HG02885 (cell line): ENCODE measurements around the gene PATJ.

ENCODE experiments used
- ATAC-seq: cut with Tn5 transposase; IDR thresholded peaks from one replicate; pipeline ENCODE4 v1.9.1; 2021; ENCODE audit warnings: mild to moderate bottlenecking; ENCODE audit not compliant: unreplicated experiment, poor library complexity

PATJ gene

DNA sequence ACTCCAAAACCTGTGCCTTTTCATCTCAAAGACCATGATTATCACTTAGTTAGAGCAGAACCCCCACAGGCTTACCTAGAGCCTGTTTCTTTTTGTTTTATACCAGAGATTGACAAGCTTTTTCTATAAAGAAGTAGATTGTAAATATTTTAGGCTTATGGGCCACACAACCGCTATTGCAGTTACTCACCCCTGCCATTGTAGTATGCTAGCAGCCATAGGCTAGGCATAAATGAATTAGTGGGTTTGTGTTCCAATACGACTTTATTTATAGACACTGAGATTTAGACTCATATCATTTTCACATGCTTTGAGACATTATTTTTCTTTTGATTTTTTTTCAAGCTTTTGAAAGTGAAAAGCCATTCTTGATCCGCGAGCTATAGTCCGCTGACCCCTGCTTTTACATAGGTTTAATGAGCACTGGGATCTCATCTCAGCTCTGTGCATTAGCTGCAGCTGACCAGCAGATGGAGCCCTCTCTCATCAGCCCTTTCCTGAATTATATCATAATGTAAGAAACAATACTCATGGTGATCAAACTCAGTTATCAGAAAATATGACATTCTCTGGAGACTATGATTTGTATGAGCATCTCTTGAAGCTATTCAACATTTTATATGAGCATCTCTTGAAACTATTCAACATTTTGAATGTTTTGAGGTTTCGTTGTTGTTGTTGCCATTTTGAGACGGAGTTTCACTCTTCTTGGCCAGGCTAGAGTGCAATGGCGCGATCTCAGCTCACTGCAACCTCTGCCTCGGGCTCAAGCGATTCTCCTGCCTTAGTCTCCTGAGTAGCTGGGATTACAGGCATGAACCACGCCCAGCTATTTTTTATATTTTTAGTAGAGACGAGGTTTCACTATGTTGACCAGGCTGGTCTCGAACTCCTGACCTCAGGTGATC is 340.4 kb downstream of the PATJ start:
- ATAC-seq, result peak; percentile 72

DNA sequence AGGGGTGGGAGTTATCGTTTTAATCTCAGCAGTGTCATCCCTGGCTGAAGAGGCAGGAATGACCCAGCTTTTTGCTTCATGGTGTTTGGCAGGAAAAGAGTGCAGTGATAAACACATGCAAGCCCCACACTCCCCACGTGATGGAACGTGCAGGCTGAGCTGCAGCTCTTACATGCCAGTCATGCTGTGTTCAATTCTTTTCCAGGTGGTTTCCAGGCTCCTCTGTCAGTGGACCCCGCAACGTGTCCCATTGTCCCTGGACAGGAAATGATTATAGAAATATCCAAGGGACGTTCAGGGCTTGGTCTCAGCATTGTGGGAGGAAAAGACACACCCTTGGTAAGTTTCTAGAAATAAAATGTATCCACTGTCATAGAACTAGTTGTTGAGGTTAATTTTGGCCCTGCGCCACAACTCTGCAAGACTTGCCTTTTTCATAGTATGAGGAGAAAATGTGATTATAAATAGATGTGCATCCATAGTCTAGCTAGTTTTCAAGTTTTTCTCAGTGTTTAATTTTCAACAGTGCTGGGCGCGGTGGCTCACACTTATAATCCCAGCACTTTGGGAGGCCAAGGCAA is 342.1 kb downstream of the PATJ start:
- ATAC-seq, result no peak

DNA sequence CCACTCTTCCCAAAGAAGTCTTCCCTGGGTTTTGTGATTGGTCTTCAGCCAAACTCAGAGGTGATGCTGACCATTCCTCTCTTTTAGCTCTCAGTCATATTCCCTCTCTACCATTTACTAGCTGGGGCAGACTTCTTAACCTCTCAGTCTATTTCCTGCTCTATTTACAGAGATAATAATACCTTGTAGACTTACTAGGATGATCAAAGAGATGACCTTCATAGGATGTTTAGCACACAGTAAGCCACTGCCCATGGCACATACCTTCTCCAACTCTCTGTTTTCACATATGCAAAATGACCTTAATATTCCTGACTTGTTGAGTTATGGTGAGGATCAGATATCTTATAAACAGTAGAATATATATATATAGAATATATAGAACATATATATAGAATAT is 346.2 kb downstream of the PATJ start:
- ATAC-seq, result no peak

DNA sequence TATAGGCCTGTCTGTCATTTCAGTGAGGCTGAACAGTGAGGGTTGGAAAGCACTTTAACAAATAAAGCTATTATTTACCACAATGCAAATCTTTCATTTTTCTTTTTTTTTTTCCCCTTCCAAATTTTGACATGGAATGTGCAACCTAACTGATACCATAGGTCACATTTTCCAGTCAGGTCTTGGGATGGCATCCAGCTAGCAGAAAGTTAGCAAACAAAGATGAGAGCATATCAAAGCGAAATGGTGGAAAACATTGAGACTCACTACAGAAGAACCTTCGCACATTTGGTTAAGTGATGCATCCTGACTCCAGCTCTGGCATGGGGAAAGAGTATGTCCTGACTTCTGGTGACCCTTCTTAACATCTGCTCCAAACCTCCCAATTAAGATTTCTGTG is 347.3 kb downstream of the PATJ start:
- no peak for ATAC-seq

DNA sequence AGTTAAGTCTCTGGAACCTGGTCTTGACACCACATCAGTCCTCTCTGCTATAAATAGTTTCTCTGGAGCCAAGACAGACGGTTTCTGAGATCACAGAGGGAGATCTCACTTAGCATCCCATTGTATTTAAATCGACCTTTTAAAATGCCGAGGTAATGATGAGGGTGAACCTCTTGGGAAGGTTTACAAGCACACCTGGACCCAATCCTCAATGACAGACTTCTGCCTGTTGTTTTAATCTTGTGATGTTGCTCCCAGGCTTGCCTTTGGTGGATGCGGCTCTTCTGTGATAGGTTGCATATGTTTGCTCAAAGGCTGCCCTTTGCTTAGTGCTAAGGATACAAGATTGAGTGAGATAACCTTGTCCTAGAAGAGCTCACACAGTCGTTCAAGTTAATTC is 347.7 kb downstream of the PATJ start:
- ATAC-seq, result no peak

DNA sequence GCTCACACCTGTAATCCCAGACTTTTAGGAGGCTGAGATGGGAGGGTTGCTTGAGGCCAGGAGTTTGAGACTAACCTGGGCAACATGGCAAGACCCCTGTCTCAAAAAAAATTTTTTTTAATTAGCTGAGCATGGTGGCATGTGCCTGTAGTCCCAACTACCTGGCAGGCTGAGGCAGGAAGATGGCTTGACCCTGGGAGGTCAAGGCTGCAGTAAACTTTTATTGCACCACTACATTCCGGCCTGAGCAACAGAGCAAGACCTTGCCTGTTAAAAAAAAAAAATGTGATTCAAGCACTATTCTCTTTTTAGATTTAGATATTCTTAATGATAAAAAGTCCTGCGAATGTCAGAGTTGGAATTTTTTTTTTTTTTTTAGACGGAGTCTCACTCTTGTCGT is 349.8 kb downstream of the PATJ start:
- no peak for ATAC-seq

DNA sequence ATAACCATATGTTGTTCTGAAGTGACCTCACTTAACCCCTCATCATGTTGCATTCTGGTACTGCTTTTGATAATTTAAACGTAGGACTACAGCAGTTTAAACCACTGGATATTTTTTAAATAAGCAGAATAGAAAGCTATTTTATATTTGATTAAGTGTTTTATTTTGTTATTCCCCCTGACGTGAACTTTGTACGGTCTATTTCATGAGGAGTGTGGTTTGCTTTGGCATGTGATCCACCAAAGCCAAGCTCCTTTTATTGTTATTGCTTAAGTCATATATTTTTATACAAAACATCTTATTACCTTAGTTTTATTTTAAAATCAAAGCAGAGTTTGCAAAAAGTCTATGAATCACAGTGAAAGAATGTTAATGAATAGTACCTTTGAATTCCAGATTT is 351.0 kb downstream of the PATJ start:
- no peak for ATAC-seq

DNA sequence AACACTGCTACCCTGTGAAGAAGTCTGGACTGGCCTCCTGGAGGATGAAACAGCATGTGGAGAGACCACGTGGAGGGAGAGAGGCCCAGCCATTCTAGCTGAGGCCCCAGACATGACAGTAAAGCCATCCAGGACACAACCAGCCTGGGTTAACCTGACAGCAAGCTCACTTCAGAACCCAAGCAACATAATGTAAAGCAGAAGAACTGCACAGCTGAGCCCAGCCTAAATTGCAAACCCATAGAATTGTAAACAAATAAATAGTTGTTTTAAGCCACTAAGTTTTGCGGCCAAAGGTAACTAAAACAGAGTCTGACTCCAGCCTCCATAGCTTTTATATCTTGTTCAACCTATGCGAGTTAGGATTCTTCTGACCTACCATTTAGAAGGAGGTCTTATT is 355.2 kb downstream of the PATJ start:
- ATAC-seq, result no peak

DNA sequence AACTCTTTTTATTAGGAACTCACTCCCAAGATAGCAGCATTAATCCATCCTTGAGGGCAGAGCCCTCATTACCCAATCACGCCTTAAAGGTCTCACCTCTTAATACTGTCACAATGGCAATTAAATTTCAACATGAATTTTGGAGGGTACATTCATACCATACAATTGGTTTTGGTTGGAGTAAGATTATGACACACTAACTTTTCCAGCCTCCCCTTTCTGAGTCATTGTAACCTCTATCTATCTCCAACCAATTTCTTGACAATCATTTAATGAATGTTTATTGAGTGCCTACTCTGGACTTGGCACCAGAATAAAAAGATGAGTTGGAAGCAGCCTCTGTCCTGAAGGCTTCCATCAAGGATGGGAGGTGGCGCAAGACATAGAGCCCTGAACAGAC is 358.2 kb downstream of the PATJ start:
- ATAC-seq, result no peak

DNA sequence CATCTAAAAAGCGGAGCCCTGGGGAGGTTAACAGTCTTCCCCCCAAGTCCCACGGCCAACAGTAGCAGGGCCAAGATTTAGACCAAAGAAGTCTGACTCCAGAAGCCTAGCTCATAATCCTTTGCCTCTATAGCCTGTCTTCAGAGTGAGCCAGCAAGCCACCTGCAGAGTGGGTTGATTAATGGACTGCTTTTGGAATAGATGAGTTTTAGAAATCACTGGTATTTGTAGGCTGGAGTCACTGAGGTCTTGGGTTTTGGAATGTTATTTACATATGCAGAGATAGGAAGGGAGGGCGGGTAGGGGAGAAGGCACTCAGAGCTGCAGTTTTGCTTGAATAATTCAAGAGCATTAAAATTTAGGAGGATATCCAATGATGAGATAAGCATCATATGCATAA is 361.6 kb downstream of the PATJ start:
- ATAC-seq, result no peak

DNA sequence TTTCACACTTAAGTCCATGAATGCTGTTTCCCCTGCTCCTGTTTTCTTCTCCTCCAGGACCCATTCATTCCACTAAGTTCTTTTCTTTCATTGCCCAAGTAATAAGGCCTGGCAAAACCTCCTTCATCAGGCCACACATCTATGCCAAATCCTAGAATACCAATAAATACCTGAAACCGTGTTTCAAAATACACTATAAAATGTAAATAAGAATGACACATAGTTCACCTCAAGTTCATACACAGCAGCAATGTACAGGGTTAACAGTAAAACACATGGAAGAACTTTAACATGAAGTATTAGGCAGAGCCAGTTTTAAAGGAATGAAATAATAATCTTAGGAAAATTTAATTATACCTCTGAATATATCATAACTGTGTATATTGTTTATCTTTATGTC is 365.6 kb downstream of the PATJ start:
- no peak for ATAC-seq

DNA sequence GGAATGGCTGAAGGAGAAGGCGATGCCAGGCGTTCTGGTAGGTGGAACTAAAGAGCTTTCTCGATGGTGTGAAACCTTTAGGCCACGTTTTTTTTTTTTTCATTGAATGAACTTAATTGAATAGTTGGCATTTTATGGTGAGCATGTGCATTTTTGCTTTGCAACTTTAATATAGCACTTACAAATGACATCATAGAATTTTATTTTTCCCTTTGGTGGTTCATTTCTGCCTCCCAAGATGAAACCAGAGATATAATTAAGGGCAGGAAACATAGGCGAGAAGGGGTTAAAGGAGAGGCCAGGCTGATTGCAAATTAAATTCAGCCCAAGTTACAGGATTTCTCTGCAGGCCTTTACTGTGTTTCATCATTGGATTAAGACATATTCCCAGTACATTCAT is 366.8 kb downstream of the PATJ start:
- no peak for ATAC-seq

DNA sequence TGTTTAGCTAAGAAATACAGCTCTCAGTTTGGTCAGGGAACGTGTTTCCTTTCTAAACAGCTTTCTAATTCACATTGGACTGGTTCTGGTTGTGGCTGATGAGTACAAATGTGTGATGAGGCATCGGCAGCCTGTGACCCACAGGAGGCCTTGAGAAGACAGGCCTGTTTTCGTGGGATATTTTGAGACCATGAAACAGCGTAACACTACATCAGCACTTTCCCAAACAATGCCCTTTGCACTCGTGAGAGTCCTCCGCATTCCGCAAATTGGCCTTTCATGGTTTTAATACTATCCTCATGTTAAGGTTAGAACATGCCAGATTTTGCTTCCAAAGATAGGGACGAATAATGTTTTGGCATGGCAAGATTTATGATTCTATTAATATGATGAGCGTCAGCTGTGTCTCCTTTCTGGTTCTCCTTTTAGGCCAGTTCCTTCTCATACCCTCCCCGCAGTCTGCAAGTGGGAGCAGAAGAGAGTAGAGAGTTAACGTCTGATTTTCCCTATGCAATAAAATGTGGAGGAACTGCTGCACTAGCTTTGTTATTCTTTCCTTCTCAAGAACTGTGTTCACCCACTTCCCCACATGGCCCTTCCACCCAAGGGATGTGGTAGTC is 368.0 kb downstream of the PATJ start:
- ATAC-seq, result no peak

DNA sequence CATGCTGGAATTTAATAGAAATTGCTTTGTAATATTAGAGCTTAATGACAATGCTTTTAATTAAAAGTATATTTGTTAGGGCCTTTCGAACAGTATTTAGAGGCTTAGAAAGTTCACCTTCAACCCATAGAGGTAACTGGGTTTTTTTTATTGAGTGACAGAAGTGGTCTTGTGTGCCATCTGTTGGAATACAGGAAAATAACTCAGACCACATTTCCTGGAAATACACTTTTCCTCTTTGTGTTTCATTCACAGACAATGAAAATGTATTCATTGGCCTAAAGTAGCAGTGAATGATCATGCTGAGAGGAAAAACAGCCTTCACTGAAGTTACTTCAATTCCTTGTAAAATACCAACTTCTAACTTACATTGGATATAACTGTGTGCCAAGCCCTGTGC is 368.8 kb downstream of the PATJ start:
- ATAC-seq, result no peak

DNA sequence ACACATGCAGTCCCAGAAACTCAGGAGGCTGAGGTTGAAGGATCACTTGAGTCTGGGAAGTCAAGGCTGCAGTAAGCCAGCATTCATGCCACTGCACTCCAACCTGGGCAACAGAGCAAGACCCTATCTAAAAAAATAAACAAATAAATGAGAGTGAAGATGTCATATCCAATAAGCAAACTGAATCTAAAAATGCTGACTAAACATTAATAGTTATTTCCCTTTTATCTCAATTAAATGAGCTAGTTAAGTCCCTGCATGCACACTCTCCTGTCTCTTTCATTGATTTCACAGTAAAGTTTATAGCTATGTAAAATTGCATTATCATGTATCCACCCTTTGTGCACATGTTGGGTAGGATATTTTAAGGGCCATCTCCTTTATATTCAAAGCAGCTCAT is 371.2 kb downstream of the PATJ start:
- ATAC-seq, result no peak

DNA sequence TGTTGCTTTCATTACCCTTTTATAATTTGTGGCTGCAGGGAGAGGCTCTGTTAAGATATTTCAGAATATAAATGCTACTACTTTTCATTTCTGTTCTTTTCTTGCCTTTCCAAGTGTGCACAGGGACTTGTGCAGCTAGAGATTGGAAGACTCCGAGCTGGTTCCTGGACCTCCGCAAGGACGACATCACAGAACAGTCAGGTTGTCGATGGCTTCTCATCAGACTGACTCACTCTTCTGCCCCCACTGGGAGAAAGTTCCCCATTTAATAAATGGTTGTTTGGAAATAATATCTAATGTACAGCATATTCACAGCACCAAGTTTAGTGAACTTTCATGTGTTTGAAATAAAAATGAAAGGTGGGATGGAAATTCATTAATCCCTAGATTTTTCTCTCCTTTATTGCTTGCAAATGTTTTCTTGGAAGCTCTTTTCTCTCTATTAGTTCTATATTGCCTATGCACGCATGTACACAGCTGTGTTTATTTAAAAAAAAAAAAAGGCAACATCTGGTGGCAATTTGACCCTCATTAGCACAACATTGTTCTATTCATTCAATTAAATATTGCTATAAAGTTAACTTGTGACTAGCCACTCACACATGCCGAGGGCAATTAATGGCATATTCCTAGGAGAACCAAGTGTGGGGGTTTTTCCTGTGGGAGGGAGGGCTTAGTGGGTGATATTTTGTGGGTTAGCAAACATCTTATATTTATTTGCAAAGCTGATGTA is 374.9 kb downstream of the PATJ start:
- no peak for ATAC-seq

DNA sequence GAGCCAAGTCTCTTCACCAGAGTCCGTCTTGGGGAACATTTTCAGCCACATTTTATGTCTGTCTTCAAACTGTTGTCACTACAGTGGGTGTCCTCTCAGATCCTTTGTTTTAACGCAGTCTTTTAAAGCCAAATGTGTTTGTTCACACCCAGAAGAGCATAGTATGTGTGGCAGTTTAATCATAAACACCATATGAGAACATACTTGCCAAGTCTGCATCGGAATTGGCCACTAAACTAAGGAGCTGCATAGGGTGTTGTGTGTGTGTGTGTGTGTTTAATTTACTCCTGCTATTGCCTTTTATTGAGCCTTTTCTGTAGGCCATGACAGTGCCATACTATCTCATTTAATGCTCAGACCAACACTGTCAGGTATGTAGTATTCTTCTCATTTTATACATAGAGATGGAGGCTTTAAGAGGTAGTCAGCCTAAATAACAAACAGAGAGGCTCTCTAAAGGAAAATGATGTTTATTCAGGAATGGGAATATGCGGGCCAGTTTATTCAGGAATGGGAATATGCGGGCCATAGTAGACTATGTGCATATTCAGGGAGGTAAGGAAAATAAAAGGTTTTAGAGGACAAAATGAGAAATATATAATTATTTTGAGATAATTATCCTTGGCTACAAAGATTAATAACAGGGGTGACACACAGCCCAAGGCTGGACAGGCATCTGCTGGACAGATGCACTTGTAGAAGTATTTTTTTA is 384.5 kb downstream of the PATJ start:
- ATAC-seq, result no peak

DNA sequence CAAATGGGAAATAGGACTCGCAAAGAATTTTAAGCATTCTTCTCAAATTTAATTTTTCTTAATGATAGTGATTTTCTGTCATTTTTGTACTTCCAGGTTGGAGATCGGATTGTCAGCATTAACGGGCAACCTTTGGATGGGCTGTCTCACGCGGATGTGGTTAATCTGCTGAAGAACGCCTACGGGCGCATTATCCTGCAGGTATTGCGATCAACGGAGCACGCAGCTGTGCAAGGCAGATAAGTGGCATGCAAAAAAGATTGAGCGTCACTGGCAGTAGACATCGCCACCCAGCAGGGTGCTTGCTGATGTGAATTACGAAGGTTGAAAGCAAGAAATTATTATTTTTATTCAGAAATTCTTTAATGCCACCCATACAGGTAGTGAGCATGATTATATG is 386.5 kb downstream of the PATJ start:
- no peak for ATAC-seq

DNA sequence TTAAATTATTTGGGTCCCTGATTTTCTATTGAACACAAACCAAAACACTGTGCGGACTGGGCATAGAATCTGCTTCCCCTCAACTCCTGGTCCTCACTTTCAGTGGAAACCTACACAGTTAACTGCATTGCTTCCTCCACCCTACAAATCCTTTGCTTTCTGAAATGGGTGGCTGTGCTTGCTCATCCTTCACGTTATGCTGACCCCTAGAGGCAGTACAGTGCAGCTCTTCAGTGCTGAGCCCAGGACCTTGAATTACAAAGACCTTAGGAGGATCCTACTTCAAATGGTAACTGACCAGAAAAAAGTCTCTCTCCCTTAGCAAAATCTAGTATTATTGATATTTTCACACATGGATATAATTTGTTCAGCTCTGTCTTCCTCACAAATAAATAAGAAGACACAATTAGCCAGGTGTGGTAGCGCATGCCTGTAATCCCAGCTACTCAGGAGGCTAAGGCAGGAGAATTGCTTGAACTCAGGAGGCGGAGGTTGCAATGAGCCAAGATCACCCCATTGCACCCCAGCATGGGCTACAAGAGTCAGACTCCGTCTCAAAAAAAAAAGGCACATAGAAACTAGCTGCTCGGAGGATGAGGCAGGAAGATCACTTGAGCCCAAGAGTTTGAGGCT is 388.9 kb downstream of the PATJ start:
- ATAC-seq, result peak; percentile 92

DNA sequence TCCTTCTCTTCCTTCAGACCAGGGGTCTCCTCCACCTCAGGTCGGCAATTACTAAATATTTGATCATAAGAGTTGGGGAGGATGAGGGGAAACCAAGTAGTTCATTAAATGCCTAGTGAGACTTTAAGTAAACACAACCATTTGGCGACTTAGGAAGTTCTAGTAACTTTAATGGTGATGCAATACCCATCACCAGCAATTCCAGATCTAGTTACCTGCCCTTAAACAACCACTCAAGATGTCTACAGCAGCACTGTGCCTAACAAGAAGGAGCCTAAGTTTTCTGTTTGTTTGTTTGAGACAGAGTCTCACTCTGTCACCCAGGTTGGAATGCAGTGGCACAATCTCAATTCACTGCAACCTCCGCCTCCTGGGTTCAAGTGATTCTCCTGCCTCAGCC is 395.7 kb downstream of the PATJ start:
- ATAC-seq, result no peak
